GM04504 (cell line): Measurements from ENCODE around the gene KLRC4.
"Not testable (repeated sequence)": the region's sequence is repeated elsewhere in the genome, so short reads cannot be mapped to it uniquely, and the experiment has no call there.

ENCODE experiments used
- DNase-seq: peaks from one replicate; pipeline ENCODE4 v3.0.0-alpha.2; 2012; ENCODE audit warnings: low read depth

KLRC4 gene

GRCh38 chr12:10368206-10369171, 41.1 kb downstream of the KLRC4 start:
- no peak for DNase-seq

DNA sequence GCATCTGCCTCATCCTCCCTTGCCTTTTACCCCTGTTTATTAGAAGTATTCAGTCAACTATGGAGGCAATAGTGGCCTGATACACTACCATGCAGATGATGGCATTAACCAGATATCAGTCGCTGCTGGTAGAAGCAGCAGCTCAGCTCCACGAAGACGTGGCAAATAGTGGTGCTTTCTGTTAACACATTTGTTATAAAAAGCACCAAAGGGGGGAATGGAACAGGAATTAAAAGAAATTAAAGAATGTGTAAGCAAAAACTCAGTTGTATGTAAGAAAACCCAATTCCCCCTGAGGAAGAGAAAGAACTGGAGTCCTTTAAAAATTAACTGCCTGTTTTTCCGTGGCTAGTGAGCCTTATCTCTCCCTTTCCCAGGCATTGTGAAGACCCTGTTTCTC, 41.8 kb downstream of the KLRC4 start:
- DNase-seq, result not testable (repeated sequence)

DNA sequence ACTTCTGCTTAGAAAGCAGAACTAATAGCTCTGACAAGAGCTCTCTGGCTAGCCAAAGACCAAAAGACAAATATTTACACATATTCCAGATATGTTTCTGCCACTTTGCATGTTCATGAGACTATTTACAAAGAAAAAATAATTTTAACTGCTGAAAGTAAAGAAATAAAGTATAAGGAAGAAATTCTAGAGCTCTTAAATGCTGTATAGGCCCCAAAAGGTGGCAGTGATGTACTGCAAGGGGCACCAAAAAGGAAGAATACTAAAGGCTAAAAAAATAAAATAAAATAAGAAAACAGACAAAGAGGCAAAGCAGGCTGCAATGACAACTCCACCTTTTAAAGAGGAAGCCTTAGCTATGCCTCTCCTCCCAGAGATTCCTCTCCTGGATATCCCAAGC, 42.7 kb downstream of the KLRC4 start:
- no peak for DNase-seq

GRCh38 chr12:10365696-10366405, 43.7 kb downstream of the KLRC4 start:
- DNase-seq, result no peak

DNA sequence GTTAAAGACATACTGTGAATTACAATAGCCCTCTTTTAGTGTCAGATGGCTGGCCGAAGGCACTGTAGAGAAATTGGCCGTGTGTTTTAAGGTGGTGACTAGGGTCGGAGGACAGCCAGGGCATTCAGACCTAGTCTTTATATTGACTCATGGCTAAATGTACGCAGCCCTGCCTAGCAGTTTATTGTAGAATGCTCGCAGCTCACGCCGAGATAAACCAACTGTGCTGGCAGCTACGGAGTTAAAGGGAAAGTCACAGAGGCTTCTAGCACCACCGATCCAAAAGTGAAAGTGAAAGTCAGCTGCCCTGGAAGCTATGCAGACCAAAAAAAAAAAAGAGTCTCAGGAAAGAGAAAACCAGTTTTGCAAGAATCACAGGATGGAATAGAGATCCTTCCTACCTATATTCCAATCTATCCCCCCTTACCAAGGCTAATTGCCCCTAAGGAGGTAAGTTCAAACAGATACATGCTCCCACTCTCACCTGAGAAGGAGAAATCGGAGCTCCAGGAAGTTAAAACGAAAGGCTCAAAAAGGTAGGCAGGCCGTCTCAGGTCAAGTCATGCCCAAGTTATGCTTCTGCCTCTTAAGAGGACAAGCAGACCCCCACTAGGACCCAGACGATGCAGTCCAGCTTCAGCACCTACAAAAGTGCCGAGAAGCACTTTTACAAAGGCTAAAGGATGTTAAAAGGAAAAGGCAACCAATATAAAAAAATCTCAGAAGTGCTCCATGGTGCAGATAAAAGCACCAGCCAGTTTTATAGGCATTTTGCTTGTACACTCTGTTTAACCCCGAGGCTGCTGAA, 44.5 kb downstream of the KLRC4 start:
- peak; percentile 58 for DNase-seq

GRCh38 chr12:10363914-10364814, 45.4 kb downstream of the KLRC4 start:
- peak; percentile 17 for DNase-seq

- DNase-seq, result no peak
Measured at GRCh38 chr12:10363658-10363913, 46.0 kb downstream of the KLRC4 start.

DNA sequence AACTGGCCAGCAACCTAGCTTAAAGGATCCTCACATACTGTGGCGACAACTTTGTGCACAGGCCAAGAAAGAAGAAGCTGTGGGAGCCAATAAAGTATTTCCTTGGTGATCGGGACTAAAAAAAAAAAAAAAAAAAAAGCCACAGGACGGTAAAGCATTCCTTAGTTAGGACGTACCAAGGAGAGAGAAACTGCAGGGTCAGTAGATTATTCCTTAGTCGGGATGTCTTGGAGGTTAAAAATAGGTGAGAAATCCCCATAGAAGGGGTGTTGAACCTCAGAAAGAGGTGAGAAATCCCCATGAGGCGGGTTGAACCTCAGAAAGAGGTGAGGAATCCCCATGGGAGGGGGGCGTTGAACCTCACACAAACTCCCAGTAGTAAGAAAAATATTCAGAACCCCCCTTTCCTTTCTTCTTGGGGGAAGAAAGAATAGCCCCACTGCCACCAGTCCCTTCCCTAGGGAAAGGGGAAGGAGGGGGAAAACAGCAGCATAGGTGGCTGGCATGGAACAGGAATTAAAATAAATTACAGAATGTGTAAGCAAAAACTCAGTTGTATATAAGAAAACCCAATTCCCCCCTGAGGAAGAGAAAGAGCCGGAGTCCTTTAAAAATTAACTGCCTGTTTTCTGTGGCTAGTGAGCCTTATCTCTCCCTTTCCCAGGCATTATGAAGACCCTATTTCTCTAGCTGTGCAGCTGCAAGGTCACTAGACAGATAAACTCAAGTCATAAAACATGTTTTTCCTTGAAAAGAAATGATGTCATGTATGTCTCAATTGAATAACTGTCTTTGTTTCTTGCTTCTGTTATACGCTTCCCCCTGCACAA, 46.5 kb downstream of the KLRC4 start:
- DNase-seq, result no peak

DNA sequence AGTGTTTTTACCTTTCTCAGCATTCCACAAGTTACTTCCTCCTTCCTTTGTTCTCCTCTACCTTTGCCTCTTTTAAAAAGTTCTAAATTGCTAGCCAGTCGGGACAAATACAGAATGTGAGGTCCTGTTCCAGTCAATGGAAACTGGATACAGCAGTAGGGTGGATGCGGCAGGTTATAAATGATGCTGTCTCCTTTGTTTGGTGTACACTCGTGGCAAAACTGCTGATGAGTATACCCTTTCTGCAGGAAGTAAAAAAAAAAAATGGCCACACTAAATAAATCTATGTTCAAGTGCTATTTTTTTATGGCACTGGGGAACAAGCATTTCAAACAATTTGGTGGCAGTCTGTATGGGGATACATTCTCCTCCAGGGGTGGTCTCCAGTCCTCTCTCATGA, 47.2 kb downstream of the KLRC4 start:
- DNase-seq, result no peak

DNA sequence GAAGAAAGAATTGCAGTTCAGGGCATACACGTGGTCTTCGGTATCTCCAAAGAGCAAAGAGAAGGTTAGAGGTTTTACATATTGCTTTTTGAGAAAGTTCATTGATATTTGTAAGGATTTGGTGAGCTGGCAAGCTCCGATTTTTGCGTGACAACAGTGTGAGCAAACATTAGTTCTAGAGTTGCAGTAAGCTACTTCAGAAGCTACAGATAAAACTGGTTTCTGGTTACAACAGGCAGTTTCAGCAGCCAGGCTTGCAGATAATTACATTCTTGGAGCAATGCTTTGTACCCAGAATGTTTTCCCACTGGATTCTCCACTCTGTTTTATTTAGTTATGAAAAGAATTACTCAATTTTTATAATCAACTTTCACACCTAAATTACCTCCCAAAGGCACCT, 47.9 kb downstream of the KLRC4 start:
- DNase-seq, result no peak

GRCh38 chr12:10361084-10361483, 48.5 kb downstream of the KLRC4 start:
- no peak for DNase-seq

GRCh38 chr12:10358969-10359368, 50.6 kb downstream of the KLRC4 start:
- DNase-seq, result no peak

DNA sequence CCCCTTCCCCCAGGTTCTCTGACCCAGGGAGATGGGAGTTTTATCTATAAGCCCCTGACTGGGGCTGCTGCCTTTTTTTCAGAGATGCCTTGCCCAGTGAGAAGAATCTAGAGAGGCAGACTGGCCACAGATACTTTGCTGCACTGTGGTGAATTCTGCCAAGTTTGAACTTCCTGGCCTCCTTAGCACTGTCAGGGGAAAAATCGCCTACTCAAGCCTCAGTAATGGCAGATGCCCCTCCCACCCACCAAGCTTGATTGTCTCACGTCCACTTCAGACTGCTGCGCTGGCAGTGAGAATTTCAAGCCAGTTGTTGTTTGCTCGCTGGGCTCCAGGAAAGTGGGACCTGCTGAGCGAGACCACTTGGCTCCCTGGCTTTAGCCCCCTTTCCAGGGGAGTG, 51.4 kb downstream of the KLRC4 start:
- no peak for DNase-seq
